GM18520 (cell line): ENCODE data around the gene FOSL1.

Source experiments
- ATAC-seq: cut with Tn5 transposase; IDR thresholded peaks from one replicate; pipeline ENCODE4 v1.9.1; 2021; ENCODE audit not compliant: unreplicated experiment

Gene FOSL1

GRCh38 chr11:65864706-65865471, 35.3 kb downstream of the FOSL1 start:
- no peak for ATAC-seq

GRCh38 chr11:65863889-65864705, 36.1 kb downstream of the FOSL1 start:
- no peak for ATAC-seq

GRCh38 chr11:65862941-65863888, 37.0 kb downstream of the FOSL1 start:
- ATAC-seq: no peak

- no peak for ATAC-seq
Measured at GRCh38 chr11:65862191-65862735, 37.9 kb downstream of the FOSL1 start.

- ATAC-seq: no peak
Measured at GRCh38 chr11:65861533-65862183, 38.5 kb downstream of the FOSL1 start.

- no peak for ATAC-seq
Measured at GRCh38 chr11:65861165-65861505, 39.1 kb downstream of the FOSL1 start.

- peak; percentile 19 for ATAC-seq
Measured at GRCh38 chr11:65860278-65861164, 39.7 kb downstream of the FOSL1 start, which contains the start of gene MUS81. MUS81 (plus strand) TSS chr11:65860433; CDS start chr11:65860754, 321 bp downstream.

- no peak for ATAC-seq
Measured at GRCh38 chr11:65859812-65860277, 40.3 kb downstream of the FOSL1 start.

- ATAC-seq: peak; percentile 48
Measured at GRCh38 chr11:65859095-65859811, 40.9 kb downstream of the FOSL1 start.

- ATAC-seq: no peak
Measured at GRCh38 chr11:65858681-65859087, 41.5 kb downstream of the FOSL1 start.

GRCh38 chr11:65857853-65858680, 42.1 kb downstream of the FOSL1 start, which contains the start of gene CFL1:
CFL1 (minus strand) TSS chr11:65858180; CDS start chr11:65858099, 81 bp downstream.
- peak; percentile 41 for ATAC-seq

GRCh38 chr11:65857500-65857852, 42.7 kb downstream of the FOSL1 start:
- ATAC-seq: no peak

GRCh38 chr11:65856689-65857499, 43.3 kb downstream of the FOSL1 start:
- peak; percentile 20 for ATAC-seq

GRCh38 chr11:65855927-65856363, 44.2 kb downstream of the FOSL1 start:
- no peak for ATAC-seq

GRCh38 chr11:65854852-65855837, 45.0 kb downstream of the FOSL1 start:
- ATAC-seq: no peak
